Endodermal cell (in vitro differentiated cells): ENCODE measurements around the gene UXT. TPM values are rescaled to one million over a fixed set of nuclear protein-coding genes. Genes with fewer than 3 reads are reported as not detected.

Experiments
- DNase-seq: peaks from one replicate; pipeline ENCODE4 v3.0.0-alpha.2; 2017
- H3K27ac ChIP-seq: 2 replicates; pipeline ENCODE4 v1.5.1; 2013; ENCODE audit warnings: mild to moderate bottlenecking, low read depth, low read length, moderate library complexity
- H3K27me3 ChIP-seq: 2 replicates; pipeline ENCODE4 v1.6.1; 2013; ENCODE audit warnings: mild to moderate bottlenecking, low read length, moderate library complexity; ENCODE audit not compliant: insufficient read depth, control insufficient read depth, poor library complexity, severe bottlenecking
- H3K36me3 ChIP-seq: 2 replicates; pipeline ENCODE4 v1.7.0; 2013; ENCODE audit warnings: mild to moderate bottlenecking, low read length, moderate library complexity; ENCODE audit not compliant: control insufficient read depth, insufficient read depth
- H3K4me1 ChIP-seq: one replicate; pipeline ENCODE4 v1.7.0; 2013; ENCODE audit warnings: low read length; ENCODE audit not compliant: control insufficient read depth, insufficient read depth
- H3K4me3 ChIP-seq: 2 replicates; pipeline ENCODE4 v1.5.1; 2013; ENCODE audit warnings: mild to moderate bottlenecking, low read length, moderate library complexity
- H3K9ac ChIP-seq: 2 replicates; pipeline ENCODE4 v1.6.1; 2013; ENCODE audit warnings: mild to moderate bottlenecking, low read length, moderate library complexity; ENCODE audit not compliant: poor library complexity, severe bottlenecking; ENCODE audit errors: extremely low read depth
- H3K9me3 ChIP-seq: 2 replicates; pipeline ENCODE4 v1.6.1; 2013; ENCODE audit warnings: mild to moderate bottlenecking, low read length, moderate library complexity; ENCODE audit not compliant: control insufficient read depth
- H3K27ac Mint-ChIP-seq: 2 replicates; pipeline ENCODE4 v1.8.0; 2020; ENCODE audit warnings: mixed read lengths
- H3K27me3 Mint-ChIP-seq: 2 replicates; pipeline ENCODE4 v1.8.0; 2021; ENCODE audit warnings: mild to moderate bottlenecking, mixed read lengths; ENCODE audit not compliant: insufficient read depth
- H3K36me3 Mint-ChIP-seq: 2 replicates; pipeline ENCODE4 v1.8.0; 2020; ENCODE audit warnings: low read depth, mixed read lengths
- H3K4me1 Mint-ChIP-seq: 2 replicates; pipeline ENCODE4 v1.8.0; 2020; ENCODE audit warnings: mixed read lengths
- H3K4me3 Mint-ChIP-seq: 2 replicates; pipeline ENCODE4 v1.8.0; 2020; ENCODE audit warnings: mild to moderate bottlenecking, moderate library complexity, mixed read lengths
- H3K9me3 Mint-ChIP-seq: 2 replicates; pipeline ENCODE4 v1.8.0; 2020; ENCODE audit warnings: mild to moderate bottlenecking, mixed read lengths
- CTCF ChIP-seq: fragments of 200-600 bp; sonication (generic); conservative IDR thresholded peaks from 2 replicates; pipeline ENCODE4 v1.5.0; 2021; ENCODE audit warnings: antibody characterized with exemption, mild to moderate bottlenecking
- WGBS, 2 experiments: methylation state at CpG; one replicate each; pipeline versions ENCODE4 v1.1.5 to v1.1.7; 2013; ENCODE audit warnings: missing lambda C conversion rate in 2 of 2, mixed read lengths in 1 of 2; ENCODE audit not compliant: insufficient coverage in 1 of 2, insufficient read length in 1 of 2; 5-methylcytosine and 5-hydroxymethylcytosine counted together
- total RNA-seq, 2 donors: library from RNA; stranded (reverse); fragmentation: NEBNext Ultra II Directional in 1 of 2; extraction: Animal tissue kit (Norgen Biotek cat#: 25700) in 1 of 2; gene quantifications; 2 replicates in 1 of 2; 3 replicates in 1 of 2; pipeline ENCODE4 v1.2.1, GENCODE V29; 2021

UXT gene
- total RNA-seq, 2 donors from 2014 or later, result 83.7 to 99.9 TPM

GRCh38 chrX:47661539-47661938 lies 2.6 kb upstream of the UXT start:
- Mint-ChIP-seq H3K4me1 (no peaks in the 10 kb centered on the region), H3K36me3 (peaks cover 5% of the 10 kb centered on the region), H3K27me3 (peaks cover 3% of the 10 kb centered on the region), H3K27ac (no peak overlapping the region), H3K9me3 (peaks cover 54% of the 10 kb centered on the region), H3K4me3 (no peak overlapping the region)
- TF ChIP-seq CTCF, result no peak
- Histone ChIP-seq H3K4me1 (no peaks in the 10 kb centered on the region), H3K27me3 (no peaks in the 10 kb centered on the region), H3K36me3 (peaks cover 12% of the 10 kb centered on the region), H3K9ac (no peak overlapping the region), H3K27ac (no peak overlapping the region), H3K4me3 (no peak overlapping the region), H3K9me3 (no peaks in the 10 kb centered on the region)
- WGBS, 2 experiments, result 85 to 91% methylated on average over 2 to 7 of the region's 7 CpGs
- no peak for DNase-seq

GRCh38 chrX:47659421-47659726 lies 394 bp upstream of the UXT start:
- H3K36me3 ChIP-seq, result peaks cover 24% of the 10 kb centered on the region
- Mint-ChIP-seq H3K27ac (peak overlapping the region; percentile 99), H3K4me1 (no peaks in the 10 kb centered on the region), H3K9me3 (peaks cover 63% of the 10 kb centered on the region), H3K36me3 (peaks cover 18% of the 10 kb centered on the region), H3K27me3 (peaks cover 3% of the 10 kb centered on the region), H3K4me3 (peak overlapping the region; percentile 83)
- peak overlapping the region; percentile 97 for H3K27ac ChIP-seq
- no peaks in the 10 kb centered on the region for H3K4me1 ChIP-seq
- no peak for DNase-seq
- no peak for TF ChIP-seq CTCF
- no peaks in the 10 kb centered on the region for H3K27me3 ChIP-seq
- H3K4me3 ChIP-seq, result peak overlapping the region; percentile 89
- no peak overlapping the region for H3K9ac ChIP-seq
- no peaks in the 10 kb centered on the region for H3K9me3 ChIP-seq
- 47 to 78% methylated on average over 4 to 8 of the region's 8 CpGs for WGBS, 2 experiments

- Histone ChIP-seq H3K27ac (peak overlapping the region; percentile 97), H3K36me3 (peaks cover 31% of the 10 kb centered on the region), H3K27me3 (no peaks in the 10 kb centered on the region), H3K4me3 (peak overlapping the region; percentile 89), H3K9ac (peak overlapping the region; percentile 65), H3K9me3 (no peaks in the 10 kb centered on the region), H3K4me1 (no peaks in the 10 kb centered on the region)
- Mint-ChIP-seq H3K4me1 (no peaks in the 10 kb centered on the region), H3K9me3 (peaks cover 71% of the 10 kb centered on the region), H3K27me3 (peaks cover 3% of the 10 kb centered on the region), H3K4me3 (peak overlapping the region; percentile 83), H3K27ac (peak overlapping the region; percentile 99), H3K36me3 (peaks cover 24% of the 10 kb centered on the region)
- DNase-seq, result no peak
- TF ChIP-seq CTCF, result no peak
- WGBS, 2 experiments, result 2% methylated on average over 13 of the region's 13 CpGs; no CpG with 5 or more reads in 1 of the 2 experiments
These were observed 688 bp downstream of the UXT start for GRCh38 chrX:47658301-47658683.
